T-helper 17 cell (primary cell): ENCODE data around the gene MEIS1. TPM values are rescaled to one million over a fixed set of nuclear protein-coding genes. Genes with fewer than 3 reads are reported as not detected.

Source experiments
- ATAC-seq: fragments of 150-1000 bp; cut with Tn5 transposase; 2 replicates; pipeline ENCODE4 v1.10.0; 2021; ENCODE audit warnings: mild to moderate bottlenecking, moderate library complexity
- DNase-seq, 3 donors: peaks; one replicate each; pipeline versions ENCODE4 v3.0.0 to v3.0.0-alpha.2; 2020 to 2021
- H3K9me3 ChIP-seq: one replicate; pipeline ENCODE4 v1.7.0; 2013; ENCODE audit warnings: low read length, mild to moderate bottlenecking; ENCODE audit not compliant: control insufficient read depth, poor library complexity, severe bottlenecking
- H3K27ac Mint-ChIP-seq: one replicate; pipeline ENCODE4 v1.8.0; 2022; ENCODE audit warnings: mild to moderate bottlenecking, moderate library complexity, mixed read lengths
- H3K27me3 Mint-ChIP-seq: one replicate; pipeline ENCODE4 v1.8.0; 2022; ENCODE audit warnings: mixed read lengths
- H3K36me3 Mint-ChIP-seq: one replicate; pipeline ENCODE4 v1.8.0; 2022; ENCODE audit warnings: low read depth, mixed read lengths
- H3K4me1 Mint-ChIP-seq: one replicate; pipeline ENCODE4 v1.8.0; 2022; ENCODE audit warnings: mild to moderate bottlenecking, mixed read lengths
- H3K4me3 Mint-ChIP-seq: one replicate; pipeline ENCODE4 v1.8.0; 2022; ENCODE audit warnings: mild to moderate bottlenecking, moderate library complexity, mixed read lengths
- total RNA-seq, 4 donors: library from RNA in 2 of 4; stranded (reverse) in 2 of 4; gene quantifications; one replicate each; pipeline ENCODE4 v1.2.3 and lab custom pipeline; 2022 to 2026

MEIS1 gene
- total RNA-seq, 2 donors from 2014 or later = 0.80 to 13.4 TPM

DNA sequence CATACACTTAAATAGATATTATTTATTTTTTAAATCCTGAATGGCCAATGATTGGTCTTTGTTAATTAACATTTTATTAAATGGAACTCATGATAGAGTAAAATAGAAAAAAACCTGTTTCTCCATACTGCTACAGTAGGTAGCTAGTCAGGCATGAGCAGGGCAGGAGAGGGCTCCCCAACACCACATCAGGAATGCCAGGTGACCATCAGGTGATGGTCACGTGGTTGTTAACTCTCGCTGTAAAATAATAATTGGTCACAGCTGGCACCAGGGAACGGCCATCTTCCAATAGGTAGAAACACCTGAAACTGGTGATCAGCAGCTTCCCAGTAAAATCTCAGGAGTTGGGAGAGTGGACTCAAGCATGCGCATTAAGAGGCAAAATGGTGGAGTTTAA lies 172.2 kb downstream of the MEIS1 start:
- H3K27ac Mint-ChIP-seq = no peak overlapping the region

More for the DNA sequence above, 172.2 kb downstream of the MEIS1 start:
- ATAC-seq (no peak), DNase-seq (no peak)
- H3K4me1 Mint-ChIP-seq = no peaks in the 10 kb centered on the region
- no peaks in the 10 kb centered on the region for H3K36me3 Mint-ChIP-seq
- H3K27me3 Mint-ChIP-seq = no peaks in the 10 kb centered on the region
- H3K4me3 Mint-ChIP-seq = no peak overlapping the region
- no peaks in the 10 kb centered on the region for H3K9me3 ChIP-seq
